Measurements from ENCODE around the gene CARD19. TPM values are rescaled to one million over a fixed set of nuclear protein-coding genes. Genes with fewer than 3 reads are reported as not detected.

Gene CARD19
- total and polyA plus RNA-seq, 9 of the 15 experiments (the other 6 are each of a cell fraction or from before 2014, with no cell fraction given), result 0.90 to 34.9 (median 14.6) TPM

DNA sequence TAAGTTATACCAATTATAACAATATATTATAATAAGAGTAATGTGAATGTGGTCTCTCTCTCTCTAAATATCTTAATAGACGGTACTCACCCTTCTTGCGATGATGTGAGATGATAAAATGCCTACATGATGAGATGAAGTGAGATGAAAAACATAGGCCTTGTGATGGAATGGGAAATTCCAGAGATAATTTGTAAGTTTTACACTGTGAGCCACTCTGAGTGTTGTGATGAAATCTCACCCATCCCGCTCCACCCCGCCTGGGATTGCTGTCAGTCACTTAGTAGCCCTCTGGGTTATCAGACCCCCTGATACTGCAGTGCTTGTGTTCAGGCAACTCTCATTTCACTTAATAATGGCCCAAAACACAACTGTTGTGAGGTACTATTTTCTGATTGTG, 27.1 kb upstream of the CARD19 start (continued):
- TF ChIP-seq ETV6 (IDR thresholded peaks at IDR 0.05; ENCODE audit: borderline replicate concordance in 1 of 2, low read depth in 2 of 2, low read length in 1 of 2) (no peak), ETV6 (CRISPR knock-in tag; IDR thresholded peaks at IDR 0.05; ENCODE audit: borderline replicate concordance) (no peak), SMARCA5 (IDR thresholded peaks at IDR 0.05) (no peak), LARP7 (IDR thresholded peaks at IDR 0.05) (no peak), GTF2F1 (IDR thresholded peaks at IDR 0.05; ENCODE audit: low read depth, low read length) (no peak), PPARD (CRISPR knock-in tag; IDR thresholded peaks at IDR 0.05) (no peak), MEF2A (IDR thresholded peaks at IDR 0.05; ENCODE audit: control insufficient read depth, low read depth, low read length) (no peak), POLR3A (IDR thresholded peaks at IDR 0.05; ENCODE audit: borderline replicate concordance, extremely low read depth, insufficient read depth, insufficient read length) (no peak), PHF8 (IDR thresholded peaks at IDR 0.05; ENCODE audit: borderline replicate concordance, low read length) (no peak), ZNF77 (CRISPR knock-in tag; IDR thresholded peaks at IDR 0.05) (no peak), KLF1 (tag; IDR thresholded peaks at IDR 0.05) (no peak), SMAD3 (CRISPR knock-in tag; conservative IDR thresholded peaks at IDR 0.05) (no peak)
- TF ChIP-seq, protein P1, sequence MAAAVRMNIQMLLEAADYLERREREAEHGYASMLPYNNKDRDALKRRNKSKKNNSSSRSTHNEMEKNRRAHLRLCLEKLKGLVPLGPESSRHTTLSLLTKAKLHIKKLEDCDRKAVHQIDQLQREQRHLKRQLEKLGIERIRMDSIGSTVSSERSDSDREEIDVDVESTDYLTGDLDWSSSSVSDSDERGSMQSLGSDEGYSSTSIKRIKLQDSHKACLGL (CRISPR knock-in tag; IDR thresholded peaks at IDR 0.05; ENCODE audit: borderline replicate concordance, poor library complexity, severe bottlenecking), result no peak
- TF ChIP-seq, protein P2, sequence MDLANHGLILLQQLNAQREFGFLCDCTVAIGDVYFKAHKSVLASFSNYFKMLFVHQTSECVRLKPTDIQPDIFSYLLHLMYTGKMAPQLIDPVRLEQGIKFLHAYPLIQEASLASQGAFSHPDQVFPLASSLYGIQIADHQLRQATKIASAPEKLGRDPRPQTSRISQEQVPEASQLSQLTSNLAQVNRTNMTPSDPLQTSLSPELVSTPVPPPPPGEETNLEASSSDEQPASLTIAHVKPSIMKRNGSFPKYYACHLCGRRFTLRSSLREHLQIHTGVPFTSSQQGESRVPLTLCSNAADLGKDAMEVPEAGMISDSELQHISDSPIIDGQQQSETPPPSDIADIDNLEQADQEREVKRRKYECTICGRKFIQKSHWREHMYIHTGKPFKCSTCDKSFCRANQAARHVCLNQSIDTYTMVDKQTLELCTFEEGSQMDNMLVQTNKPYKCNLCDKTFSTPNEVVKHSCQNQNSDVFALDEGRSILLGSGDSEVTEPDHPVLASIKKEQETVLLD (IDR thresholded peaks at IDR 0.05), result no peak
- TF ChIP-seq, protein P3, sequence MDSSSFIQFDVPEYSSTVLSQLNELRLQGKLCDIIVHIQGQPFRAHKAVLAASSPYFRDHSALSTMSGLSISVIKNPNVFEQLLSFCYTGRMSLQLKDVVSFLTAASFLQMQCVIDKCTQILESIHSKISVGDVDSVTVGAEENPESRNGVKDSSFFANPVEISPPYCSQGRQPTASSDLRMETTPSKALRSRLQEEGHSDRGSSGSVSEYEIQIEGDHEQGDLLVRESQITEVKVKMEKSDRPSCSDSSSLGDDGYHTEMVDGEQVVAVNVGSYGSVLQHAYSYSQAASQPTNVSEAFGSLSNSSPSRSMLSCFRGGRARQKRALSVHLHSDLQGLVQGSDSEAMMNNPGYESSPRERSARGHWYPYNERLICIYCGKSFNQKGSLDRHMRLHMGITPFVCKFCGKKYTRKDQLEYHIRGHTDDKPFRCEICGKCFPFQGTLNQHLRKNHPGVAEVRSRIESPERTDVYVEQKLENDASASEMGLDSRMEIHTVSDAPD (CRISPR knock-in tag; IDR thresholded peaks at IDR 0.05), result no peak
- TF ChIP-seq, protein P4, sequence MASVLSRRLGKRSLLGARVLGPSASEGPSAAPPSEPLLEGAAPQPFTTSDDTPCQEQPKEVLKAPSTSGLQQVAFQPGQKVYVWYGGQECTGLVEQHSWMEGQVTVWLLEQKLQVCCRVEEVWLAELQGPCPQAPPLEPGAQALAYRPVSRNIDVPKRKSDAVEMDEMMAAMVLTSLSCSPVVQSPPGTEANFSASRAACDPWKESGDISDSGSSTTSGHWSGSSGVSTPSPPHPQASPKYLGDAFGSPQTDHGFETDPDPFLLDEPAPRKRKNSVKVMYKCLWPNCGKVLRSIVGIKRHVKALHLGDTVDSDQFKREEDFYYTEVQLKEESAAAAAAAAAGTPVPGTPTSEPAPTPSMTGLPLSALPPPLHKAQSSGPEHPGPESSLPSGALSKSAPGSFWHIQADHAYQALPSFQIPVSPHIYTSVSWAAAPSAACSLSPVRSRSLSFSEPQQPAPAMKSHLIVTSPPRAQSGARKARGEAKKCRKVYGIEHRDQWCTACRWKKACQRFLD (CRISPR knock-in tag; IDR thresholded peaks at IDR 0.05), result no peak
- TF ChIP-seq, protein P5, sequence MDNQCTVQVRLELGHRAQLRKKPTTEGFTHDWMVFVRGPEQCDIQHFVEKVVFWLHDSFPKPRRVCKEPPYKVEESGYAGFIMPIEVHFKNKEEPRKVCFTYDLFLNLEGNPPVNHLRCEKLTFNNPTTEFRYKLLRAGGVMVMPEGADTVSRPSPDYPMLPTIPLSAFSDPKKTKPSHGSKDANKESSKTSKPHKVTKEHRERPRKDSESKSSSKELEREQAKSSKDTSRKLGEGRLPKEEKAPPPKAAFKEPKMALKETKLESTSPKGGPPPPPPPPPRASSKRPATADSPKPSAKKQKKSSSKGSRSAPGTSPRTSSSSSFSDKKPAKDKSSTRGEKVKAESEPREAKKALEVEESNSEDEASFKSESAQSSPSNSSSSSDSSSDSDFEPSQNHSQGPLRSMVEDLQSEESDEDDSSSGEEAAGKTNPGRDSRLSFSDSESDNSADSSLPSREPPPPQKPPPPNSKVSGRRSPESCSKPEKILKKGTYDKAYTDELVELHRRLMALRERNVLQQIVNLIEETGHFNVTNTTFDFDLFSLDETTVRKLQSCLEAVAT (IDR thresholded peaks at IDR 0.05), result no peak
- TF ChIP-seq, protein P6, sequence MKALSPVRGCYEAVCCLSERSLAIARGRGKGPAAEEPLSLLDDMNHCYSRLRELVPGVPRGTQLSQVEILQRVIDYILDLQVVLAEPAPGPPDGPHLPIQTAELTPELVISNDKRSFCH (CRISPR knock-in tag; IDR thresholded peaks at IDR 0.05), result no peak
- TF ChIP-seq, protein P6 (tag; IDR thresholded peaks at IDR 0.05), result no peak

Data from K562 (cell line).